GM18861 (cell line): ENCODE data around the gene DIDO1.
A peak's percentile ranks its signal among the peaks of the same experiment; 100 is the strongest.

Experiments
- ATAC-seq: cut with Tn5 transposase; IDR thresholded peaks from one replicate; pipeline ENCODE4 v1.9.1; 2021; ENCODE audit not compliant: unreplicated experiment

DIDO1 gene

DNA sequence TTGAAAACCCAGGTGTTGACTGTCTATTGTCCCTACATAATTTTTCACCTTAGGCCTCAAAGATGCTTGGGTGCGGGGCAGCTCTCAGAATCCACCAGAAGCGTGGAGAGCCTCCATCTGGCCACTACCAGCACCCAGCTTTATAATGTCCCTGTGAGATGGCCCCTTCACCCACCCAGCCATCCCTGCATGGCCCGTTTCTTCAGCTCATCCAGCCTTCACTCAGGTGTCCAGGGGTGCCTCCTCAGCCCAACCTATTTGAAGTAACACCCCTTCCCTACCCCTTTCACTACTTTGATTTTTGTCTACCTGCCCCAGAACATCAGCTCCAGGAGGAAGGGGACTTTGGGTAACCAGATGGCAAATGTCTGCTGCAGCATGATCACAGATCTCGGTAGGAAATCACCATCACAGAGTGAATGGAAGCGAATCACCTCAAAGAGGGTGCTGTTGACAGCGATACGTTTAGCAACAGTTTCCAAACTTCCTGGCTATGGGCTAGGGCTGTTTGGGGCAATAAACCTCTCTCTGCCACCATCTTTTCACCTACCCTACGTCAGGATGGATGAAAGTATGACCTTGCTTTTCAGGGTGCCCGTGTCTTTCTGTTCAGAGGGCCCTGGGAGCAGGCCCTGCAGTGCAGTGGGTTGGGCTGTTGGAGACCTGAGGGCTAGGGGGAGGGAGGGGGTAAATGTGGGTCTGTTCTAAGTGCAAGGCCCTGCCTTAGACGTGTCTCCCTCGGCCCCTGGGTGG, 25.0 kb upstream of the DIDO1 start:
- no peak for ATAC-seq

GRCh38 chr20:62950741-62951140, 24.4 kb upstream of the DIDO1 start:
- no peak for ATAC-seq

DNA sequence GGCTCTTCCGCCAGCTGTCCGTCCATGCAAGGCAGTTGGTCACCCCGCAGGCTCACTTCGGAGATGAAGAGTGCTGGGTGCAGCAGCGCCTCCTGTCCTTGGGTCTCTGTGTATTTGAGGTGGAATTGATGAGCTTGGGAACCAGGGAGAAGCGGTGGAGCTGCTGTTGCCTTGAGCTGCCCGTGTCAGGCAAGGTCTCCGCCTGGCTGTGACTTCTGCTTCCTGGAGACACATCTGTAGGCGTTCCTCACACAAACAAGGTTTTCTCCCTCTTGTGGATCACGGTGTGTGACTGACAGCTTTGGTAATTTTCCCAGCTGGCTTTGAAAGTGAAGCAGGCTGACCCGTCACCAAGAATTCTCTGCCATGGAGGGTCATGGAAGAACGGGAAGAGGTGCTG, 23.7 kb upstream of the DIDO1 start:
- ATAC-seq: no peak

GRCh38 chr20:62949153-62949821, 23.0 kb upstream of the DIDO1 start:
- no peak for ATAC-seq

DNA sequence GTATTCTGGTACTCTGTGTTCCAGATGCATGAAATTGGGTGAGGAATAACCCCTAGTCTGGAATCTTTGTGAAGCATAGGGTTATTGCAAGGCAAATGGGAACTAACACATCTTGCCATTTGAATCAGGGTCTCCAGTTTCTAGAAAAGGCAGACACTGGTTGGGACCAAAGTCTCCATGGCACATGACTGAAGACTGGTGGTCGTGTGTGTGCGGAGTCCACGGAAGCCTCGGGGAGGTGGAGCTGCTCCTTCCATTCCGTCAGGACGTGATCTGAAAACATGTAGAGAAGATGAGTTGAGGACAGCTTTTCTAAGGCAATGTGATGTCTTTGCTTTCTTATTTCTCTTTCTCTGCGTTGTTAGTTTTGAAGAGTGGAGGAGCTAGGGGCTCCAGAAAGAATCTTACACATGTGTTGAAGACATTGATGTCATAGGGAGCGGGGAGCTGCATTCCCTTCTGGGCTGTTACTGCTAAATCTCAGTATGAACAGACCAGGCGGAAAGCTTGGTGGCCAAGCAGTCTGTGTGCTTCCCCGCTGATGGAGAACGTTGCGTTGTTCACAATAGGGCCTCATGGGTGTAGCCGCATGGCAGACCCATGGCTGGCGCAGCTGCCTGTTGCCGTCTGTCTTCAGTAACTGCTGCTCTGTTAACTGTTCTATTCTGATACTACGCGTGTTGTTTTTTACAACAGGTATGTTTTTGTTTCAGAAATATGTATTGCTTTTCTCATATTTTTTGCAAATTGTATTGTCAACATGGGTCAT, 21.4 kb upstream of the DIDO1 start:
- ATAC-seq: no peak

DNA sequence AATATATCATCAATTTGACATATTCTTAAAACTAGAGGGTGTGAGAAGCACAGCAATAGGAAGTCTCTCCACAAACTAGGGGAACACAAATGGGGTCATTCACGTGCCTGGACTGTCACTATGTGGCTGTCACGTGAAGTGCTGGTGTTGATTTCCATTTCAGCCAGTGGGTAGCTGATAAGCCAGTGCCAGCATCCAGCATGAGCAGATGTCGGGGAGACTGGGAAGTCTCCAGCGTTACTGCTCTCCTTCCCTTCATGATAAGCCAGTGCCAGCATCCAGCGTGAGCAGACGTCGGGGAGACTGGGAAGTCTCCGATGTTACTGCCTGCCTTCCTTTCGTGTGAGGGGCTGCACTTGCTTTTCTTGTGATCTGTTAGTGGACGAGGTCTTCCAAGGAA, 20.6 kb upstream of the DIDO1 start:
- ATAC-seq: no peak

- no peak for ATAC-seq
Observed at GRCh38 chr20:62945771-62946339, 19.6 kb upstream of the DIDO1 start.

DNA sequence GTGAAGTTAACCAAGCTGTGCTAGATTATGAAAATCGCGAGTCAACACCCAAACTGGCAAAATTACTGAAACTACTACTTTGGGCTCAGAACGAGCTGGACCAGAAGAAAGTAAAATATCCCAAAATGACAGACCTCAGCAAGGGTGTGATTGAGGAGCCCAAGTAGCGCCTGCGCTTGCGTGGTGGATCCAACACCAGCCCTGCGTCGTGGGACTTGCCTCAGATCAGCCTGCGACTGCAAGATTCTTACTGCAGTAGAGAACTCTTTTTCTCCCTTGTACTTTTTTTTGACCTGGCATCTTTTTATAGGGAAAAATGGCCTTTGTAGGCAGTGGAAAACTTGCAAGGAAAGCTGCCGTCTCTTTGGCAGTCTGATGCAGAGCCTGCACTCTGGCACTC, 18.4 kb upstream of the DIDO1 start:
- no peak for ATAC-seq

DNA sequence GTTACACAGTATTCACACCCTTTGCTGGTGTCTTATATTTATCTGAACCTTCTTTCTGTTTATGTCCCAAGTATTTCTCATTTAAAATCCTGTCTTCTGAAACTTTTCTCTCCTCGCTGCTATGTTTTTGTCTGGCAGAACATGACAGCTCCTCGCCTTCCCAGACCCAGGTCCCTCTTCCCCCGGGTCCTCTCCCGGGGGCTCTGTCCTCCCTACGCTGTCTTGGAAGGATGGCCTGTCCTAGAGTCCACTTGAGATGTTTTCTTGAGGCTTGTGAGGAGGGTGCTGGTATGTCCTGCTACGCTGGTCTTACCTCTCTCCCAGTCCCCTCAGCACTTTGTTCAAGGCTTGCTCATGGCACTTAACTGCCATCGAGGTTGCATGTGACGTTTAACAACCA, 17.9 kb upstream of the DIDO1 start:
- ATAC-seq: no peak

- no peak for ATAC-seq
Observed at GRCh38 chr20:62943396-62943795, 17.1 kb upstream of the DIDO1 start.

GRCh38 chr20:62942456-62942855, 16.2 kb upstream of the DIDO1 start:
- ATAC-seq: no peak

GRCh38 chr20:62941792-62942191, 15.5 kb upstream of the DIDO1 start:
- ATAC-seq: no peak

DNA sequence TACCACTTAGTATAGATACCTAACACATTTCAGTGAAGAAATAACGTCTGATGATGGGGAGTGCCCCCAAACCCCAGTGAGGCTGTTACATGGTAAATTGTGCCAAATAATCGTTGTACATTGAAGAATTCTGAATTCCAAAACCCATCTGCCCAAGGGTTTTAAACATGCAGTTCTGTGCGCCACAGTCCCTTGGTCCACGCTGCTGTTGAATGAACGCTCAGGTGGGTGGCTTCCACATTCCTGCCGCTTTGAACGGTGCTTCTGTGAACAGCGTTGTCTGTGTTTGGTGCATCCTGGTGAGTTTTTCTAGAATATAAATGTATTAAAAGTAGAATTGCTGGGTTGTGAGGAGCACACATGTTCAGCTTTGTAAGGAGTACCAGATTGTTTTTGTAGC, 14.6 kb upstream of the DIDO1 start:
- ATAC-seq: no peak

DNA sequence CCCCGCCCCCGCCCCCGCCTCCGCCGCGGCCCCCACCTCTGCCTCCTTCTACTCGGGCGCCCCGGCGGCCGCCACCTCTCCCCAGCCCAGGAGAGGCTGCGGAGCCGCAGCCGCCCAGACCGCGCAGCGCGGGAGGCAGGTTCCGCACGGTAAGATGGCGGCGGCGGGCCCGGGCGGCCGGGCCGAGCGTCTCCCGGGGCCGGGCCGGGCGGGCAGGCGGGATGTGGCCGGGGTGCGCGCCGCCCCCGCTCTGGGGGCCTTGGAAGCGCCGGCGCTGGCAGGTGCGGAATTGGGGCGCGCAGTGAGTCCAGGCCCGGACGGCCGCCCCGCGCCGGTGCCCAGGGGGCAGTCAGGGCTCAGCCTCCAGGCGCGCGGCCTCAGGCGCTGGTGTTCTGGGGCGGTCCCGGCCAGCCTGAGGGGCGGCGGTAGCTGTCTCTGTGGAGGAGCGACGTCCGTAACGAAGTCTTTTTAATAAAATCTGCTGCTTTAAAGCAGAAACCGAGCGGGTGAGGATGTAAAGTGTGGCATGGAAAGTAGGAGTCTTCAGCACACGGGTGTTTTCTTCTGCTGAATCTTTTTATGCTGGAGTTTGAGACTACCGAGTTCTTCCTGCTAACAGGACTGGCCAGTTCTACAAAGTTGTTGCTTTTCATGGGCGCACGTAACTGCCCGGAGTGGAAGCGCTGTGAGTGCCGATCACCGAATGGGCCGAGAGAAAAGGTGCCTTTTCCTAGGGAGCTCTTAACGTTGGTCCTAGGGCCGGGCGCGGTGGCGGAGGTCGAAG, 12.0 kb upstream of the DIDO1 start, which contains the start of gene GID8:
GID8 (plus strand) TSS at position 43 of the 784 bp plus-strand sequence. CDS start 3,356 bp downstream, outside the sequence.
- ATAC-seq: peak; percentile 28

DNA sequence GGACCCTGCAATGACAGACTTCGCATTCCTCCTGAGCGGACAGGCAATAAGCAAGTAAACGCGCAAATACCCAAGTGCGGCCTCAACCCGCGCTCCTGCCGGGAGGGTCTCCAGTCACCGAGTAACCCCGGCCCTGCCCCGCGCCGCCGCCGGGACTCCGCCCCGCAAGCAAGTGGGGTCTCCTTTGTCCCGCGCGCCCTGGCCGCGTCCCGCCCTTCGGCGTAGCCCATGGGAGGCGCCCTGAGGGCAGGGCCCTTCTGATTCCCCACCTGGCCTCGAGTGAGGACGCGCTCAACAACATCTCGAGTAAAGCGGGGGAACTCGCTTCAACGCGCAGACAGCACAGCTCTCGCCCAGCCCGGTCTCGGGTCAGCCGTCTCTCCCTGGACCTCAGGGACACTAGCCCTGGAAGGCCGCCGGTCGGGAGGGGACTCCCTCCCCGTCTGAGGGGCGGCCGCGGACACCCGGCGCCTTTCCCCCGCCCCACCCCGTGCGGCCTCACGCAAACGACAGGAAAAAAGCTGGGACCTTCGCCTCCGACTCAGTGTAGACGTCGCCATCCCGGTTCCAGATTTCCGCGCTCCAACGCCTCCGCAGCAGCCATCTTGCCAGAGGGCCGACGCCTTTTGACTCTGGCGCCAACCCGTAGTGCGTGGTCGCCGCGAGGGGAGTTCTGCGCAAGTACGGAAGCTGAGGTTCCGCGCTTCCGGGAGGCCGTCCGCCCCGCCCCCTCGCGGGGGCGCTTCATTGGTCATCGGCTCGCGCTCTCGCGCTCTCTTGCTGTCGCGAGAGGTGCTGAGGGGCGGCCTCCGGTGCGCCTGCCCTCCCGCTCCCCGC, 11.2 kb upstream of the DIDO1 start:
- ATAC-seq: peak; percentile 77

GRCh38 chr20:62935968-62936585, 9.8 kb upstream of the DIDO1 start:
- ATAC-seq: no peak

DNA sequence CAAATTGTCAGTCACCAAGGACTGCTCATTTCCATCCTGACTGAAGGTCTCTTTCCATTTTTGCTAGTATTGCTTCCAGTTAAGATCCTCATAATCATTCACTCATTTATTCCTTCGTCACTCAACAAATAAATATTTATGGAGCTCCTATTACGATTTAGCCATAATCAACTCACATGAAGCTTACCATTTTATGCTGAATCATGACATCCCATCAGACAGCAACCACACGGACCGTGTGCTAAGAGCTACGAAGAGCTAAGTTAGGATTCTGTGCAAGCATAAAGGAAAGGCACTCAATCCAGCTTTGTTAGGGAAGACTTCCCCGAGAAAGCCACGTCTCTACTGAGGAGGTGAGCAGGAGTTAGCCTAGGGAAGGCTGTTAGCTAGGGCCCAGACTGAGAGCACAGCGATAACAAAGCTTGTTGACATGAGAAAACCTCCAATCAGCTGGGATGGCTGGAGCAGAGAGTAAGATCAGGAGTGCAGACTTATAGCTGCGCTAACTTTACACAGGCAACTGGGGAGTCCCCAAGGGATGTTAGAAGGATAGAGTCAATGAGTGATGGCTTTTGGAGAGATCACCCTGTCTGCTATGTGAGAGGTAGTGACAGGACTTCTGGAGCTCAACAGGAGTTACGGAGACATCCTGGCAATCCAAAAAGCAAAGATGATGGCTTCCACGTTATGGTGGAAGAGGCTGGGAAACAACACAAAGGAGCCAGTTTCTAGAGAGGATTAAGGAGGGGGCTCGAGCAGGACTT, 9.1 kb upstream of the DIDO1 start:
- ATAC-seq: no peak

DNA sequence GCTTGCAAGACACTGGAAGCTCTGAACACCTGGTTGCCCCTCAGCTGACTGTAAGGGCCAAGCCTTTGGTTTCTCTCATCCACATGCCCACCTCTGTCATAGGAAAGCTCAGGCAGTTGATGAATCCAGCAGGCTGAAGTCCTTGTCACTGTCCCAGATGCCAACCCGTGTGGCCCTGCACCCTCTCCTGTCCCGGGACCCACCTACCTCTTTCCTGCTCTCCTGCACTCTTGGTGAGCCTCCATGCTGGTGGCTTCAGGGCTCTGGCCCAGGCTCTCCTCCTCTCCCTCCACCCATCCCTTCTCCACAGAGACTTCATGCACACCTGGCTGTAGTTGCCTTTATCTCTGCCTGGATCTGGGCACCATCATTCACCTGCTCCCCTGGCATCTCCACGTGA, 7.7 kb upstream of the DIDO1 start:
- no peak for ATAC-seq

DNA sequence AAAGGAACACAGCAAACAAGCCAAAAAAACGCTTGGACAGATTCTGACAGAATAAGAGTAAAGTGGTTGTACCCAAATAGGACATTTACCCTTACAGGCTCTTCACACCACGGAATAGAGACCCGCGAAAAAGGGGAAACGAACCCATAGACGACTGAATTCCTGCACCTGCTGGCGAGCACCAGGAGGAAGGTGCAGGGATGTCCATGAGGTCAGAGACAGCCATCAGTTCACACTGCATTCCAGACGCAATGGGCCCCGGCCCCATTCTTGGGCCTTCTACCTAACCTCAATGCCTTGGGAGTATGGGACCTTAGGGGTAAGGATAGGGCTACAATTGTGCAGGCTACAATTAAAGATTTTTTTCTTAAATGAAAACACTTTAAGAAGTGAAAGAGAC, 5.2 kb upstream of the DIDO1 start:
- ATAC-seq: no peak
